Esophagus squamous epithelium (tissue), 4 donors: ENCODE data around the gene TCERG1L.

ENCODE experiments used
- CTCF ChIP-seq, 6 experiments: fragments of 450-650 bp in 4 of 6; fragments of 200-600 bp in 2 of 6; sonication (generic) in 2 of 6; IDR thresholded peaks; one replicate each; pipeline ENCODE4 v1.5.1; 2016 to 2019; ENCODE audit warnings: antibody characterized with exemption in 6 of 6, mild to moderate bottlenecking in 4 of 6, moderate library complexity in 4 of 6
- POLR2A ChIP-seq, 4 donors: fragments of 450-650 bp; IDR thresholded peaks; one replicate each; pipeline ENCODE4 v1.6.1; 2017; ENCODE audit warnings: antibody characterized with exemption in 4 of 4, mild to moderate bottlenecking in 4 of 4, moderate library complexity in 3 of 4

- no peak for TF ChIP-seq CTCF (IDR thresholded peaks at IDR 0.05)
- no peak for TF ChIP-seq POLR2A (IDR thresholded peaks at IDR 0.05)
These were observed 44.3 kb downstream of the TCERG1L start for GRCh38 chr10:131266936-131267813.
